Suprapubic skin (tissue), 4 donors: ENCODE measurements around the gene C4orf46. TPM values are rescaled to one million over a fixed set of nuclear protein-coding genes. Genes with fewer than 3 reads are reported as not detected.
A peak's percentile ranks its signal among the peaks of the same experiment; 100 is the strongest.

Experiments used
- DNase-seq, 2 donors: peaks; one replicate each; pipeline ENCODE4 v3.0.0-alpha.2; 2019; ENCODE audit warnings: low spot score in 2 of 2
- H3K27ac ChIP-seq: fragments of 200-600 bp; sonication (generic); one replicate; pipeline ENCODE4 v1.5.1; 2019
- H3K27me3 ChIP-seq: fragments of 200-600 bp; sonication (generic); one replicate; pipeline ENCODE4 v1.5.1; 2019
- H3K36me3 ChIP-seq: fragments of 200-600 bp; sonication (generic); one replicate; pipeline ENCODE4 v1.5.1; 2019
- H3K4me1 ChIP-seq: fragments of 200-600 bp; sonication (generic); one replicate; pipeline ENCODE4 v1.5.1; 2019
- H3K4me3 ChIP-seq: fragments of 200-600 bp; sonication (generic); one replicate; pipeline ENCODE4 v1.5.1; 2019; ENCODE audit warnings: mild to moderate bottlenecking
- H3K9me3 ChIP-seq: fragments of 200-600 bp; sonication (generic); one replicate; pipeline ENCODE4 v1.5.1; 2019
- EP300 ChIP-seq: sonication (generic); formaldehyde crosslinking; IDR thresholded peaks from one replicate; pipeline ENCODE4 v1.6.1; 2017; ENCODE audit warnings: antibody characterized with exemption
- POLR2A ChIP-seq, 2 donors: fragments of 450-650 bp; IDR thresholded peaks; one replicate each; pipeline ENCODE4 v1.6.1; 2017; ENCODE audit warnings: antibody characterized with exemption in 2 of 2, mild to moderate bottlenecking in 2 of 2, moderate library complexity in 2 of 2
- POLR2AphosphoS5 ChIP-seq, 3 donors: sonication (generic); formaldehyde crosslinking; IDR thresholded peaks; one replicate each; pipeline ENCODE4 v1.6.1; 2017; ENCODE audit warnings: antibody characterized with exemption in 3 of 3
- WGBS: methylation state at CpG from one replicate; pipeline ENCODE4 v1.1.5; 2018; 5-methylcytosine and 5-hydroxymethylcytosine counted together
- total RNA-seq, 4 donors: library from RNA; depleted of rRNA; stranded (reverse); fragments of >200 nt; gene quantifications; one replicate each; pipeline ENCODE4 v1.1.0, GENCODE V29; 2016
- TF ChIP-seq, protein P1 (sequence below), 2 donors: fragments of 200-600 bp in 1 of 2; fragments of 450-650 bp in 1 of 2; sonication (generic) in 1 of 2; IDR thresholded peaks; one replicate each; pipeline ENCODE4 v1.5.1; 2016 to 2019; ENCODE audit warnings: antibody characterized with exemption in 2 of 2, mild to moderate bottlenecking in 1 of 2, moderate library complexity in 1 of 2

C4orf46 gene
- total RNA-seq, 4 donors from 2014 or later, result 2.8 to 3.7 (median 3.2) TPM

GRCh38 chr4:158625544-158625943, 46.1 kb downstream of the C4orf46 start:
- Histone ChIP-seq H3K27ac (no peak overlapping the region), H3K4me1 (no peaks in the 10 kb centered on the region), H3K4me3 (no peak overlapping the region), H3K36me3 (no peaks in the 10 kb centered on the region), H3K9me3 (no peaks in the 10 kb centered on the region), H3K27me3 (no peaks in the 10 kb centered on the region)
- TF ChIP-seq, protein P1, sequence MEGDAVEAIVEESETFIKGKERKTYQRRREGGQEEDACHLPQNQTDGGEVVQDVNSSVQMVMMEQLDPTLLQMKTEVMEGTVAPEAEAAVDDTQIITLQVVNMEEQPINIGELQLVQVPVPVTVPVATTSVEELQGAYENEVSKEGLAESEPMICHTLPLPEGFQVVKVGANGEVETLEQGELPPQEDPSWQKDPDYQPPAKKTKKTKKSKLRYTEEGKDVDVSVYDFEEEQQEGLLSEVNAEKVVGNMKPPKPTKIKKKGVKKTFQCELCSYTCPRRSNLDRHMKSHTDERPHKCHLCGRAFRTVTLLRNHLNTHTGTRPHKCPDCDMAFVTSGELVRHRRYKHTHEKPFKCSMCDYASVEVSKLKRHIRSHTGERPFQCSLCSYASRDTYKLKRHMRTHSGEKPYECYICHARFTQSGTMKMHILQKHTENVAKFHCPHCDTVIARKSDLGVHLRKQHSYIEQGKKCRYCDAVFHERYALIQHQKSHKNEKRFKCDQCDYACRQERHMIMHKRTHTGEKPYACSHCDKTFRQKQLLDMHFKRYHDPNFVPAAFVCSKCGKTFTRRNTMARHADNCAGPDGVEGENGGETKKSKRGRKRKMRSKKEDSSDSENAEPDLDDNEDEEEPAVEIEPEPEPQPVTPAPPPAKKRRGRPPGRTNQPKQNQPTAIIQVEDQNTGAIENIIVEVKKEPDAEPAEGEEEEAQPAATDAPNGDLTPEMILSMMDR (IDR thresholded peaks at IDR 0.05), result no peak
- 50% methylated on average over 2 of the region's 2 CpGs for WGBS
- no peak for DNase-seq

GRCh38 chr4:158624889-158625478, 46.7 kb downstream of the C4orf46 start:
- no peaks in the 10 kb centered on the region for H3K4me1 ChIP-seq
- H3K27ac ChIP-seq, result no peak overlapping the region
- H3K36me3 ChIP-seq, result no peaks in the 10 kb centered on the region
- no peaks in the 10 kb centered on the region for H3K27me3 ChIP-seq
- no peak overlapping the region for H3K4me3 ChIP-seq
- no peaks in the 10 kb centered on the region for H3K9me3 ChIP-seq
- WGBS, result 22% methylated on average over 3 of the region's 3 CpGs
- TF ChIP-seq, protein P1 (IDR thresholded peaks at IDR 0.05), result peak; percentile 50 to 77
- TF ChIP-seq POLR2A (IDR thresholded peaks at IDR 0.05), result no peak
- no peak for DNase-seq

- no peak for DNase-seq
- H3K27me3 ChIP-seq, result no peaks in the 10 kb centered on the region
- no peaks in the 10 kb centered on the region for H3K9me3 ChIP-seq
- WGBS, result 91% methylated on average over 3 of the region's 3 CpGs
- TF ChIP-seq POLR2AphosphoS5 (IDR thresholded peaks at IDR 0.05) (no peak), POLR2A (IDR thresholded peaks at IDR 0.05) (no peak), EP300 (no peak)
- TF ChIP-seq, protein P1 (IDR thresholded peaks at IDR 0.05), result no peak
- H3K36me3 ChIP-seq, result no peaks in the 10 kb centered on the region
- no peak overlapping the region for H3K4me3 ChIP-seq
- no peak overlapping the region for H3K27ac ChIP-seq
- no peaks in the 10 kb centered on the region for H3K4me1 ChIP-seq
Measured at GRCh38 chr4:158622251-158622650, 49.4 kb downstream of the C4orf46 start.

DNA sequence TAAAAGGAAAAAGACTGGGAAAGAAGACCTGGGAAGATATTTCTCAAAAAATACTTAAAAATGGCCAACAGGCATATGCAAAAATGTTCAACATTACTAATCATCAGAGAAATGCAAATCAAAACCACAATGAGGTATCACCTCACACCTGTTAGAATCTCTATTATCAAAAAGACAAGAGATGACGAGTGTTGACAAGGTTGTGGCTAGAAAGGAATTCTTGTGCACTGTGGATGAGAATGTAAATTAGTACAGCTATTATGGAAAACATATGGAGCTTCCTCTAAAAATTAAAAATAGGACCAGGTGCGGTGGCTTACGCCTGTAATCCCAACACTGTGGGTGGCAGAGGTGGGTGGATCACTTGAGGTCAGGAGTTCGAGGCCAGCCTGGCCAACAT, 50.0 kb downstream of the C4orf46 start:
- no peaks in the 10 kb centered on the region for H3K27me3 ChIP-seq
- no peak overlapping the region for H3K4me3 ChIP-seq
- H3K9me3 ChIP-seq, result no peaks in the 10 kb centered on the region
- H3K36me3 ChIP-seq, result no peaks in the 10 kb centered on the region
- no peak overlapping the region for H3K27ac ChIP-seq
- no peak for DNase-seq
- no peaks in the 10 kb centered on the region for H3K4me1 ChIP-seq
- 87% methylated on average over 4 of the region's 4 CpGs for WGBS
- TF ChIP-seq POLR2A (IDR thresholded peaks at IDR 0.05), result no peak

GRCh38 chr4:158617956-158618355, 53.7 kb downstream of the C4orf46 start:
- Histone ChIP-seq H3K27me3 (no peaks in the 10 kb centered on the region), H3K4me3 (no peak overlapping the region), H3K9me3 (no peaks in the 10 kb centered on the region), H3K4me1 (no peaks in the 10 kb centered on the region), H3K27ac (no peak overlapping the region), H3K36me3 (no peaks in the 10 kb centered on the region)
- TF ChIP-seq EP300 (no peak), POLR2AphosphoS5 (IDR thresholded peaks at IDR 0.05) (no peak), POLR2A (IDR thresholded peaks at IDR 0.05) (no peak)
- TF ChIP-seq, protein P1 (IDR thresholded peaks at IDR 0.05), result no peak
- DNase-seq, result no peak

Other genes starting within 250 kb of the C4orf46 start
- gene RXFP1, start 150.0 kb downstream of the C4orf46 start, total RNA-seq, result under 1 TPM in 1 of 4 donors, not detected in 3; 0.19 TPM
- 100 to 1,000 TPM in 1 of 4 donors, 10 to 100 TPM in 3; 44.9 to 204 (median 50.3) TPM for gene ETFDH, start 409 bp upstream of the C4orf46 start, total RNA-seq
- gene PPID, start 51.5 kb upstream of the C4orf46 start, total RNA-seq, result 10 to 100 TPM in 3 of 4 donors, 1 to 10 TPM in 1; 8.1 to 18.9 (median 12.6) TPM
- 10 to 100 TPM; 21.4 to 31.7 (median 28.1) TPM for gene FNIP2, start 97.1 kb upstream of the C4orf46 start, total RNA-seq